Liver (tissue), 9 donors: Measurements from ENCODE around the gene DNAJC7. TPM values are rescaled to one million over a fixed set of nuclear protein-coding genes. Genes with fewer than 3 reads are reported as not detected.

Experiments used
- DNase-seq: peaks from one replicate; pipeline ENCODE4 v3.0.0-alpha.2; 2017; ENCODE audit warnings: low spot score
- H3K27ac ChIP-seq, 2 donors: one replicate each; pipeline ENCODE4 v1.7.0; 2013; ENCODE audit warnings: inconsistent platforms in 2 of 2, low read length in 2 of 2, control low read depth in 1 of 2, low read depth in 1 of 2, mild to moderate bottlenecking in 1 of 2
- H3K27me3 ChIP-seq, 4 donors: one replicate each; pipeline versions ENCODE4 v1.6.1 to v1.7.0; 2013; ENCODE audit warnings: low read length in 3 of 4, inconsistent platforms in 1 of 4, mild to moderate bottlenecking in 1 of 4, moderate library complexity in 1 of 4; ENCODE audit not compliant: control insufficient read depth in 4 of 4, insufficient read depth in 4 of 4
- H3K36me3 ChIP-seq, 4 donors: one replicate each; pipeline versions ENCODE4 v1.6.1 to v1.7.0; 2013; ENCODE audit warnings: low read length in 3 of 4, mild to moderate bottlenecking in 3 of 4, low read depth in 1 of 4, moderate library complexity in 1 of 4; ENCODE audit not compliant: control insufficient read depth in 4 of 4, insufficient read depth in 3 of 4
- H3K4me1 ChIP-seq, 4 donors: one replicate each; pipeline versions ENCODE4 v1.6.1 to v1.7.0; 2013; ENCODE audit warnings: low read length in 3 of 4, mild to moderate bottlenecking in 3 of 4, moderate library complexity in 1 of 4; ENCODE audit not compliant: control insufficient read depth in 4 of 4, insufficient read depth in 4 of 4
- H3K4me3 ChIP-seq, 3 donors: one replicate each; pipeline versions ENCODE4 v1.6.1 to v1.7.0; 2013; ENCODE audit warnings: low read length in 3 of 3, control low read depth in 1 of 3, low read depth in 1 of 3, mild to moderate bottlenecking in 1 of 3
- H3K9ac ChIP-seq, 2 donors: one replicate each; pipeline ENCODE4 v1.7.0; 2013; ENCODE audit warnings: low read length in 2 of 2, mild to moderate bottlenecking in 2 of 2, moderate library complexity in 2 of 2, control low read depth in 1 of 2, low read depth in 1 of 2
- H3K9me3 ChIP-seq, 4 donors: one replicate each; pipeline versions ENCODE4 v1.6.1 to v1.7.0; 2013; ENCODE audit warnings: low read length in 3 of 4; ENCODE audit not compliant: control insufficient read depth in 4 of 4
- FOXA1 ChIP-seq: IDR thresholded peaks from 2 replicates; pipeline ENCODE4 v1.6.1; 2016; ENCODE audit warnings: antibody characterized with exemption
- GABPA ChIP-seq, 2 donors: IDR thresholded peaks in 1 of 2; conservative IDR thresholded peaks in 1 of 2; 2 replicates each; pipeline ENCODE4 v1.6.1; 2016; ENCODE audit warnings: antibody characterized with exemption in 2 of 2, mild to moderate bottlenecking in 1 of 2, moderate library complexity in 1 of 2
- NR2F2 ChIP-seq: IDR thresholded peaks from 2 replicates; pipeline ENCODE4 v1.6.1; 2016; ENCODE audit warnings: antibody characterized with exemption
- RAD21 ChIP-seq, 2 donors: IDR thresholded peaks; 2 replicates each; pipeline ENCODE4 v1.6.1; 2016; ENCODE audit warnings: antibody characterized with exemption in 2 of 2, mild to moderate bottlenecking in 2 of 2
- RXRA ChIP-seq, 2 donors: IDR thresholded peaks; 2 replicates each; pipeline ENCODE4 v1.6.1; 2017 to 2018; ENCODE audit warnings: antibody characterized with exemption in 2 of 2, mild to moderate bottlenecking in 1 of 2
- SP1 ChIP-seq: IDR thresholded peaks from 2 replicates; pipeline ENCODE4 v1.6.1; 2018; ENCODE audit warnings: antibody characterized with exemption, mild to moderate bottlenecking
- TAF1 ChIP-seq: conservative IDR thresholded peaks from 2 replicates; pipeline ENCODE4 v1.6.1; 2016; ENCODE audit warnings: antibody characterized with exemption, mild to moderate bottlenecking
- YY1 ChIP-seq: IDR thresholded peaks from 2 replicates; pipeline ENCODE4 v1.6.1; 2016; ENCODE audit warnings: antibody characterized with exemption, mild to moderate bottlenecking
- WGBS: extraction: QIAGEN DNeasy Blood & Tissue Kit; methylation state at CpG from one replicate; pipeline ENCODE4 v1.1.7; 2013; 5-methylcytosine and 5-hydroxymethylcytosine counted together
- polyA plus RNA-seq, 2 donors: library from polyadenylated mRNA; stranded (reverse) in 1 of 2; unstranded in 1 of 2; fragments of 200-250 nt in 1 of 2; fragments of >200 nt in 1 of 2; fragmentation: Nextera tagmentation in 1 of 2; extraction: Ambion mirVana in 1 of 2; gene quantifications; one replicate each; pipeline versions ENCODE4 v1.2.1 to v1.2.3, GENCODE V29; 2013 to 2015
- total RNA-seq, 2 donors: library from RNA; depleted of rRNA; stranded (reverse); fragments of >200 nt; gene quantifications; one replicate each; pipeline ENCODE4 v1.2.3, GENCODE V29; 2014
- TF ChIP-seq, protein P1 (sequence below): IDR thresholded peaks from 2 replicates; pipeline ENCODE4 v1.6.1; 2016; ENCODE audit warnings: antibody characterized with exemption
- TF ChIP-seq, protein P2 (sequence below): fragments of 150-350 bp; IDR thresholded peaks from 2 replicates; pipeline ENCODE4 v1.5.1; 2017; ENCODE audit warnings: improper control_type of control experiment, low read depth, low read length; ENCODE audit not compliant: missing input control
- TF ChIP-seq, protein P3 (sequence below): IDR thresholded peaks from 2 replicates; pipeline ENCODE4 v1.6.1; 2016; ENCODE audit warnings: antibody characterized with exemption
- TF ChIP-seq, protein P4 (sequence below): IDR thresholded peaks from 2 replicates; pipeline ENCODE4 v1.6.1; 2016; ENCODE audit warnings: antibody characterized with exemption, mild to moderate bottlenecking
- donor health status: healthy.
- donor health status: healthy.
- donor health status: healthy.
- donor health status: healthy.
- donor health status: healthy.

DNAJC7 gene
- total and polyA plus RNA-seq, 4 donors: 28.7 to 33.9 (median 30.6) TPM

DNA sequence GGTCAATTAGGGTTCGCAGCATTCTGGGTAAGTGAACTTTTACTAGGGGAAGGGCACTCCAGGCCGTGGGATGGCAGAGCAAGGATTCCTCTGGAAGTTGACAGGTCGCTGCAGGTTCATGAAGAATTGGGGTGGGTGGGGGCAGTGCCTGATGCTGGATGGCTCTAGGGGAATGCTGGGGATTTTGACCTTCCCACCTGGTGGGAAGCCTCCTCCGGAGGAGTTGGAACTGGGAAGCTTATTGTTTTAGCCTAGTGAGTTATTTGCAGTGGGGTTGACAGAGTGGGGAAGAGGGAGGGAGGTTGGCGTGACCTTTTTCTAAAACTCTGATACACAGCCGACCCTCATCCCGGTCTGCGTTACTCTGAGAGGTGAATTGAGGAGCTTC, 33.8 kb upstream of the DNAJC7 start:
- Histone ChIP-seq H3K36me3 (no peaks in the 10 kb centered on the region), H3K4me3 (peak overlapping the region in 2 of 3 donors; percentile 6 to 65), H3K4me1 (peaks cover 0 to 5% (median 2%) of the 10 kb centered on the region in 4 donors), H3K9me3 (no peaks in the 10 kb centered on the region), H3K9ac (no peak overlapping the region), H3K27ac (no peak overlapping the region), H3K27me3 (no peaks in the 10 kb centered on the region)
- 64% methylated on average over 8 of the region's 8 CpGs for WGBS
- no peak for DNase-seq
- no peak for TF ChIP-seq RAD21 (IDR thresholded peaks at IDR 0.05)
- TF ChIP-seq RXRA (IDR thresholded peaks at IDR 0.05): peak in 1 of 2 donors; percentile 34
- no peak for TF ChIP-seq FOXA1

DNA sequence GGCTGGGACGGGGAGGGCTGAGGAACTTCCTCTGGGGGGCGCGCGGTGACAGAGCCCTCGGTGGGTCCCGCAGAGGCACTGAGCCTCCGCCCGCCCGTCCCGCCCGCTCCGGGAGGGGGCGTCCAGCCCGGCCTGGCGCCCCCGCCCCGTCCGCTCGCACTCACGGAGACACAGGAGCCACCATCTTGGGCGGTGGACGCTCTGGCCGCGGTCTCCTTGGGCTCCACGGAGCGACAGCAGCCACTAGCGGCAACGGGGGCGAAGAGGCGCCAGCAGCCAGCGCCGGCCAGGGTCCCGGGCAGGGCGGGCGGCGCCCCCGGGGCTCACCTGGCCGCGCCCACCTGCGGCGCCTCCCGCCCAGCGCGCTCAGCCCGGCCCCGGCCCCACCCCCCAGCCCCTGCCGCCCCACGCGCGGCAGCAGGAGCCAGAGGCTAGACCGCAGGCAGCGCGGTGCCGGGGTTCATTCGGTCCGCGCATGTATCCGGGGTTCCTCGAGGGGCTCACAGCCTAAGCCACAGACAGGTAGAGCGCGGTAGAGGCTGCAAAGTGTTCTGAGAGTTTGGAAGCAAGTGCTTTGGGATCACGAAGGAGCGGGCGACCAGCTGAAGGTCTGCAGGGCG, 33.3 kb upstream of the DNAJC7 start, which contains the start of gene C17orf113:
Gene C17orf113, minus strand, starts transcription at position 209 of the 620 bp plus-strand sequence. CDS start 7,225 bp downstream, outside the sequence.
- Histone ChIP-seq H3K4me1 (peaks cover 0 to 5% (median 2%) of the 10 kb centered on the region in 4 donors), H3K9me3 (no peaks in the 10 kb centered on the region), H3K36me3 (no peaks in the 10 kb centered on the region), H3K27me3 (no peaks in the 10 kb centered on the region), H3K4me3 (peak within 1 kb of the TSS in 2 of 3 donors; percentile 45 to 65), H3K27ac (no peak within 1 kb of the TSS), H3K9ac (no peak within 1 kb of the TSS)
- 2% methylated on average over 65 of the region's 65 CpGs for WGBS
- TF ChIP-seq, protein P1, sequence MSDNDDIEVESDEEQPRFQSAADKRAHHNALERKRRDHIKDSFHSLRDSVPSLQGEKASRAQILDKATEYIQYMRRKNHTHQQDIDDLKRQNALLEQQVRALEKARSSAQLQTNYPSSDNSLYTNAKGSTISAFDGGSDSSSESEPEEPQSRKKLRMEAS: no peak
- peak; percentile 34 to 53 for TF ChIP-seq RAD21 (IDR thresholded peaks at IDR 0.05)
- TF ChIP-seq, protein P2, sequence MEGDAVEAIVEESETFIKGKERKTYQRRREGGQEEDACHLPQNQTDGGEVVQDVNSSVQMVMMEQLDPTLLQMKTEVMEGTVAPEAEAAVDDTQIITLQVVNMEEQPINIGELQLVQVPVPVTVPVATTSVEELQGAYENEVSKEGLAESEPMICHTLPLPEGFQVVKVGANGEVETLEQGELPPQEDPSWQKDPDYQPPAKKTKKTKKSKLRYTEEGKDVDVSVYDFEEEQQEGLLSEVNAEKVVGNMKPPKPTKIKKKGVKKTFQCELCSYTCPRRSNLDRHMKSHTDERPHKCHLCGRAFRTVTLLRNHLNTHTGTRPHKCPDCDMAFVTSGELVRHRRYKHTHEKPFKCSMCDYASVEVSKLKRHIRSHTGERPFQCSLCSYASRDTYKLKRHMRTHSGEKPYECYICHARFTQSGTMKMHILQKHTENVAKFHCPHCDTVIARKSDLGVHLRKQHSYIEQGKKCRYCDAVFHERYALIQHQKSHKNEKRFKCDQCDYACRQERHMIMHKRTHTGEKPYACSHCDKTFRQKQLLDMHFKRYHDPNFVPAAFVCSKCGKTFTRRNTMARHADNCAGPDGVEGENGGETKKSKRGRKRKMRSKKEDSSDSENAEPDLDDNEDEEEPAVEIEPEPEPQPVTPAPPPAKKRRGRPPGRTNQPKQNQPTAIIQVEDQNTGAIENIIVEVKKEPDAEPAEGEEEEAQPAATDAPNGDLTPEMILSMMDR: peak; percentile 14
- no peak for TF ChIP-seq SP1
- TF ChIP-seq, protein P3, sequence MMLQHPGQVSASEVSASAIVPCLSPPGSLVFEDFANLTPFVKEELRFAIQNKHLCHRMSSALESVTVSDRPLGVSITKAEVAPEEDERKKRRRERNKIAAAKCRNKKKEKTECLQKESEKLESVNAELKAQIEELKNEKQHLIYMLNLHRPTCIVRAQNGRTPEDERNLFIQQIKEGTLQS: no peak
- peak; percentile 38 for DNase-seq

DNA sequence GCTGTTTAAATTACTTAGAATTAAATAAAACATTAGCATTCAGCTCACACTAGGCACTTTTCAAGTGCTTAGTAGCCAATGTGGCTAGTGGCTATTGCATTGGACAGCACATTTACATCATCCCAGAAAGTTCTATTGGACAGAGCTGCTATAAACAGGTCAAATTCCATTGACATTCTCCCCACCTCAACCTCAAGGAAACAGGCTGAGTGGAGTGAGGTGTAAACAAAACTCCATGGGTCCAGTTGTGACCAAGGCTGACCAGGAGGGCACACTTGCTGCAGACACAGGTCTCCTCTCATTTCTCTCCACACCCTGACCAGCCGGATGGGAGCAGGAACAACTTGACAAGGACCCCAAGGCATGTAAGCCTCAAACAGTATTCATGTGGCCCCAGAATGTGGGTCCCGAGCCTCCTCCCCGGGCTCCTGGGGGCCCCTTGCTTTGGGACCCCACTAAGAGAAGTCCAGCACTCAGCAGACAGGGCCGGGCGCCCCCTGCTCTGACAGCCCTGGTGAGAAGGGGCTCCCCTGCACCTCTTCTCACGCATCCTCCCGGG, 32.7 kb upstream of the DNAJC7 start:
- WGBS: 6% methylated on average over 7 of the region's 7 CpGs
- TF ChIP-seq TAF1 (no peak), RAD21 (IDR thresholded peaks at IDR 0.05) (no peak), NR2F2 (no peak), SP1 (no peak), YY1 (no peak), GABPA (IDR thresholded peaks at IDR 0.05 in 1 of 2, conservative IDR thresholded peaks at IDR 0.05 in 1 of 2) (no peak), FOXA1 (no peak)
- TF ChIP-seq, protein P4, sequence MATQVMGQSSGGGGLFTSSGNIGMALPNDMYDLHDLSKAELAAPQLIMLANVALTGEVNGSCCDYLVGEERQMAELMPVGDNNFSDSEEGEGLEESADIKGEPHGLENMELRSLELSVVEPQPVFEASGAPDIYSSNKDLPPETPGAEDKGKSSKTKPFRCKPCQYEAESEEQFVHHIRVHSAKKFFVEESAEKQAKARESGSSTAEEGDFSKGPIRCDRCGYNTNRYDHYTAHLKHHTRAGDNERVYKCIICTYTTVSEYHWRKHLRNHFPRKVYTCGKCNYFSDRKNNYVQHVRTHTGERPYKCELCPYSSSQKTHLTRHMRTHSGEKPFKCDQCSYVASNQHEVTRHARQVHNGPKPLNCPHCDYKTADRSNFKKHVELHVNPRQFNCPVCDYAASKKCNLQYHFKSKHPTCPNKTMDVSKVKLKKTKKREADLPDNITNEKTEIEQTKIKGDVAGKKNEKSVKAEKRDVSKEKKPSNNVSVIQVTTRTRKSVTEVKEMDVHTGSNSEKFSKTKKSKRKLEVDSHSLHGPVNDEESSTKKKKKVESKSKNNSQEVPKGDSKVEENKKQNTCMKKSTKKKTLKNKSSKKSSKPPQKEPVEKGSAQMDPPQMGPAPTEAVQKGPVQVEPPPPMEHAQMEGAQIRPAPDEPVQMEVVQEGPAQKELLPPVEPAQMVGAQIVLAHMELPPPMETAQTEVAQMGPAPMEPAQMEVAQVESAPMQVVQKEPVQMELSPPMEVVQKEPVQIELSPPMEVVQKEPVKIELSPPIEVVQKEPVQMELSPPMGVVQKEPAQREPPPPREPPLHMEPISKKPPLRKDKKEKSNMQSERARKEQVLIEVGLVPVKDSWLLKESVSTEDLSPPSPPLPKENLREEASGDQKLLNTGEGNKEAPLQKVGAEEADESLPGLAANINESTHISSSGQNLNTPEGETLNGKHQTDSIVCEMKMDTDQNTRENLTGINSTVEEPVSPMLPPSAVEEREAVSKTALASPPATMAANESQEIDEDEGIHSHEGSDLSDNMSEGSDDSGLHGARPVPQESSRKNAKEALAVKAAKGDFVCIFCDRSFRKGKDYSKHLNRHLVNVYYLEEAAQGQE: no peak
- TF ChIP-seq, protein P2: no peak
- no peak for DNase-seq

More for the DNA sequence above, 32.7 kb upstream of the DNAJC7 start:
- peaks cover 0 to 5% (median 2%) of the 10 kb centered on the region in 4 donors for H3K4me1 ChIP-seq
- H3K27me3 ChIP-seq: no peaks in the 10 kb centered on the region
- no peaks in the 10 kb centered on the region for H3K36me3 ChIP-seq
- H3K9ac ChIP-seq: no peak overlapping the region
- H3K27ac ChIP-seq: no peak overlapping the region
- H3K4me3 ChIP-seq: peak overlapping the region in 2 of 3 donors; percentile 45 to 65
- no peaks in the 10 kb centered on the region for H3K9me3 ChIP-seq
